Glutamatergic neuron (in vitro differentiated cells): ENCODE data around the gene SPECC1. TPM values are rescaled to one million over a fixed set of nuclear protein-coding genes. Genes with fewer than 3 reads are reported as not detected.

ENCODE experiments used
- DNase-seq: peaks from one replicate; pipeline ENCODE4 v3.0.0; 2022
- H3K27ac Mint-ChIP-seq: one replicate; pipeline ENCODE4 v1.8.0; 2020; ENCODE audit warnings: mild to moderate bottlenecking, mixed read lengths, inconsistent platforms; ENCODE audit not compliant: unreplicated experiment
- H3K27me3 Mint-ChIP-seq: one replicate; pipeline ENCODE4 v1.8.0; 2020; ENCODE audit warnings: mild to moderate bottlenecking, moderate library complexity, mixed read lengths, inconsistent platforms; ENCODE audit not compliant: unreplicated experiment
- H3K36me3 Mint-ChIP-seq: one replicate; pipeline ENCODE4 v1.8.0; 2020; ENCODE audit warnings: mild to moderate bottlenecking, mixed read lengths, inconsistent platforms; ENCODE audit not compliant: unreplicated experiment
- H3K4me1 Mint-ChIP-seq: one replicate; pipeline ENCODE4 v1.8.0; 2020; ENCODE audit warnings: mild to moderate bottlenecking, low read depth, mixed read lengths, inconsistent platforms; ENCODE audit not compliant: unreplicated experiment
- H3K4me3 Mint-ChIP-seq: one replicate; pipeline ENCODE4 v1.8.0; 2020; ENCODE audit warnings: mild to moderate bottlenecking, mixed read lengths, inconsistent platforms; ENCODE audit not compliant: unreplicated experiment
- H3K9me3 Mint-ChIP-seq: one replicate; pipeline ENCODE4 v1.8.0; 2020; ENCODE audit warnings: mild to moderate bottlenecking, moderate library complexity, mixed read lengths, inconsistent platforms; ENCODE audit not compliant: unreplicated experiment
- CTCF ChIP-seq: fragments of 200-600 bp; sonication (generic); IDR thresholded peaks from one replicate; pipeline ENCODE4 v1.5.0; 2021; ENCODE audit not compliant: partially characterized antibody, unreplicated experiment
- total RNA-seq: library from RNA; stranded (reverse); fragmentation: NEBNext Ultra II Directional; extraction: Animal tissue kit (Norgen Biotek cat#: 25700); gene quantifications from one replicate; pipeline ENCODE4 v1.2.1, GENCODE V29; 2021; ENCODE audit not compliant: unreplicated experiment

SPECC1 gene
- total RNA-seq, 1 donor from 2014 or later, result 60.6 TPM

GRCh38 chr17:20253323-20253722 is 244.2 kb downstream of the SPECC1 start:
- Mint-ChIP-seq H3K27me3 (peaks cover 2% of the 10 kb centered on the region), H3K4me1 (no peaks in the 10 kb centered on the region), H3K36me3 (peaks cover 9% of the 10 kb centered on the region), H3K4me3 (no peak overlapping the region), H3K27ac (no peak overlapping the region), H3K9me3 (peaks cover 6% of the 10 kb centered on the region)
- no peak for TF ChIP-seq CTCF
- no peak for DNase-seq

GRCh38 chr17:20254541-20254940 is 245.4 kb downstream of the SPECC1 start:
- H3K36me3 Mint-ChIP-seq, result peaks cover 15% of the 10 kb centered on the region
- DNase-seq, result no peak
- no peaks in the 10 kb centered on the region for H3K4me1 Mint-ChIP-seq
- no peak overlapping the region for H3K27ac Mint-ChIP-seq
- no peak for TF ChIP-seq CTCF
- no peak overlapping the region for H3K4me3 Mint-ChIP-seq
- peaks cover 2% of the 10 kb centered on the region for H3K27me3 Mint-ChIP-seq
- peaks cover 6% of the 10 kb centered on the region for H3K9me3 Mint-ChIP-seq

GRCh38 chr17:20256144-20256543 is 247.0 kb downstream of the SPECC1 start:
- TF ChIP-seq CTCF, result no peak
- Mint-ChIP-seq H3K4me1 (no peaks in the 10 kb centered on the region), H3K36me3 (peaks cover 15% of the 10 kb centered on the region), H3K9me3 (peaks cover 6% of the 10 kb centered on the region), H3K4me3 (no peak overlapping the region), H3K27me3 (peaks cover 3% of the 10 kb centered on the region), H3K27ac (no peak overlapping the region)
- DNase-seq, result no peak

GRCh38 chr17:20257008-20257407 is 247.8 kb downstream of the SPECC1 start:
- peaks cover 6% of the 10 kb centered on the region for H3K9me3 Mint-ChIP-seq
- peaks cover 3% of the 10 kb centered on the region for H3K27me3 Mint-ChIP-seq
- H3K36me3 Mint-ChIP-seq, result peaks cover 15% of the 10 kb centered on the region
- no peak for TF ChIP-seq CTCF
- no peak for DNase-seq
- H3K4me1 Mint-ChIP-seq, result no peaks in the 10 kb centered on the region
- no peak overlapping the region for H3K27ac Mint-ChIP-seq
- H3K4me3 Mint-ChIP-seq, result no peak overlapping the region

GRCh38 chr17:20257798-20258197 is 248.6 kb downstream of the SPECC1 start:
- no peak for DNase-seq
- peaks cover 6% of the 10 kb centered on the region for H3K9me3 Mint-ChIP-seq
- H3K4me1 Mint-ChIP-seq, result peaks cover 5% of the 10 kb centered on the region
- H3K36me3 Mint-ChIP-seq, result peaks cover 15% of the 10 kb centered on the region
- H3K27me3 Mint-ChIP-seq, result peaks cover 3% of the 10 kb centered on the region
- no peak for TF ChIP-seq CTCF
- no peak overlapping the region for H3K4me3 Mint-ChIP-seq
- no peak overlapping the region for H3K27ac Mint-ChIP-seq
